ENCODE data around the gene MFSD12. TPM values are rescaled to one million over a fixed set of nuclear protein-coding genes. Genes with fewer than 3 reads are reported as not detected.

Gene MFSD12
- total and polyA plus RNA-seq, 4 donors, result 25.5 to 78.4 (median 62.2) TPM

DNA sequence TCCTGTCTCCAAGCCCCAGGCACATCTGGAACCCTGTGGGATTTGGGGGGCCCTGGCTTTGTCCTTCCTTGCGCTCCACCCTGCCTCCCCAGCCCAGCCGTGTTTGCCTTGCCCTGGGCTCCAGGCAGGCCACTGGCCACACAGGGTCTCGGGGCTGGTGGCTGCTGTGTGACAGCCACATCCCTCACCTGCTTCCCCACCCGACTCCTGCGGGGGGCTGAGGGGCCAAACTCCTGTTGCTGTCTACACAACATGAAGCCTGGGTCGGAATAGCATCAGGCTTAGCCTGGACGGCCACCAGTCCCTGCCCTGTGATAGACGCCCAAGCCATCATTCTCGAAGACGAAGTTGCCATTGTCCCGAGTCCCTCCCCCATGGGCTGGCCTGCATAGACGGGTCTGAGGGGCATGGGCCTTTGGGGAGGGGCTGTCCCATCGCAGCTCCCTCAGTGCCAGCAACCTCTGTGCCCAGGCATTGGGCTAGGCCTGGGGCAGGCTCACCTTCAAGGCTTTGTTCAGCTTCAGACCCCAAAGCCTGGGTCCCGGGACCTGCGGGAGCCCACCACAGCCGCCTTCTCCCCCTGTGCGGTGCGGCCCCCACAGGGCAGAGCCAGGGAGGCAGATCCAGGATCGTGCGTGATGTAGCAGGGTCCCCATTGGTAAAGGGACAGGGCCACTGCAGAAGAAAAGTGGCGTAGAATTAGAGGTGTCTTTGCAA lies 33.9 kb downstream of the MFSD12 start:
- ATAC-seq (ENCODE audit: insufficient read depth, low FRiP score), result no peak
- H3K36me3 ChIP-seq (ENCODE audit: control insufficient read depth in 4 of 4, insufficient read depth in 4 of 4, low read length in 4 of 4), result peaks cover 3 to 59% (median 24%) of the 10 kb centered on the region in 4 donors
- 92 to 94% methylated on average over 21 of the region's 21 CpGs for WGBS, 2 donors

DNA sequence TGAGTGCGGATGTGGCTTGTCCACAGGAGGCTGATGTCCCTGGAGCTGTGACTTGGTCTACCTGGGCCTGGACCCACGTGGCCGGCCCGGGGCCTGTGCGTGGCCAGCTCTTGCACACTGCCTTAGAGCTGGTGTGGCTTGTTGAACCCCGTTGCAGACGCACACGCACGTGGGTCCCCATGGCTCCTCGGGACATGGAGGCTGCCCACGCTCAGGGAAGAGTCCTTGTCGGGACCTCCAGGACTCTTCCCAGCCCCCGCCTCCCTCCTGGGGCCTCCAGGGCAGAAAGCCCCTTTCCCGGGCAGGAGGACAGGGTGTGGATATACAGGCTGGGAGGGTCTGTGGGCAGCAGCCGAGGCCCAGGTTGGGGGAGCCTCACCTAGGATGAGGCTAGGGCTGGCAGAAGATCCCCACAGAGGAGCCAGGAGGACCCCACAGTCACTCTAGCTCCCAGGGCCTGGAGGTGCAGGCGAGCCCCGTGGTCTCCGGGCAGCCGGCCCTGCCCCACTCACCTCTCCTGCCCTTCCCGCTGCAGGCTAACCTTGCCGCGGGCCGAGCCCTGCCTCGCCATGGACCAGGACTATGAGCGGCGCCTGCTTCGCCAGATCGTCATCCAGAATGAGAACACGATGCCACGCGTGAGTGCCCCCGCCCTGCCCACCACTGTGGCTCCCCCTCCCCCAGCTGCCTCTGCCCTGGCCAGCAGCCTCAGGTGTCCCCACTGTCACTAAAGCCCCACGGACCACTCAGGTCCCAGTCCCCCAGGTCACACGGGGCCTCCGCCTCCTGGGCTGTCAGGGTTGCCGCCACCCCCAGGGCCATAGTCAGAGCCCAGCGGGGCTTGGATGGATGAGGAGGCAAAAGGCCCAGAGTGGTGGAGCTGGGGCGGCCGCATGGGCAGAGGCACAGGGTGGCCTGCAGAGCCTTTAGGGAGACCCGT lies 34.7 kb downstream of the MFSD12 start:
- H3K27ac ChIP-seq (ENCODE audit: low read depth in 1 of 2, low read length in 1 of 2), result no peak overlapping the region
- H3K4me3 ChIP-seq, result no peak overlapping the region
- peaks cover 0 to 2% (median 0%) of the 10 kb centered on the region in 5 donors for H3K4me1 ChIP-seq (ENCODE audit: control insufficient read depth in 5 of 5, insufficient read depth in 5 of 5, low read length in 5 of 5)
- DNase-seq (no peak), ATAC-seq (ENCODE audit: insufficient read depth, low FRiP score) (no peak)
- no peak overlapping the region for H3K9ac ChIP-seq (ENCODE audit: insufficient read depth in 1 of 2, low read length in 2 of 2)
- H3K27me3 ChIP-seq (ENCODE audit: control insufficient read depth in 3 of 3, insufficient read depth in 3 of 3, low read length in 2 of 3), result no peaks in the 10 kb centered on the region
- TF ChIP-seq, protein P1, sequence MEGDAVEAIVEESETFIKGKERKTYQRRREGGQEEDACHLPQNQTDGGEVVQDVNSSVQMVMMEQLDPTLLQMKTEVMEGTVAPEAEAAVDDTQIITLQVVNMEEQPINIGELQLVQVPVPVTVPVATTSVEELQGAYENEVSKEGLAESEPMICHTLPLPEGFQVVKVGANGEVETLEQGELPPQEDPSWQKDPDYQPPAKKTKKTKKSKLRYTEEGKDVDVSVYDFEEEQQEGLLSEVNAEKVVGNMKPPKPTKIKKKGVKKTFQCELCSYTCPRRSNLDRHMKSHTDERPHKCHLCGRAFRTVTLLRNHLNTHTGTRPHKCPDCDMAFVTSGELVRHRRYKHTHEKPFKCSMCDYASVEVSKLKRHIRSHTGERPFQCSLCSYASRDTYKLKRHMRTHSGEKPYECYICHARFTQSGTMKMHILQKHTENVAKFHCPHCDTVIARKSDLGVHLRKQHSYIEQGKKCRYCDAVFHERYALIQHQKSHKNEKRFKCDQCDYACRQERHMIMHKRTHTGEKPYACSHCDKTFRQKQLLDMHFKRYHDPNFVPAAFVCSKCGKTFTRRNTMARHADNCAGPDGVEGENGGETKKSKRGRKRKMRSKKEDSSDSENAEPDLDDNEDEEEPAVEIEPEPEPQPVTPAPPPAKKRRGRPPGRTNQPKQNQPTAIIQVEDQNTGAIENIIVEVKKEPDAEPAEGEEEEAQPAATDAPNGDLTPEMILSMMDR (IDR thresholded peaks at IDR 0.05; ENCODE audit: control extremely low read depth, extremely low read depth), result no peak
- peaks cover 1 to 52% (median 22%) of the 10 kb centered on the region in 4 donors for H3K36me3 ChIP-seq (ENCODE audit: control insufficient read depth in 4 of 4, insufficient read depth in 4 of 4, low read length in 4 of 4)
- WGBS, 2 donors, result 94 to 96% methylated on average over 39 to 40 of the region's 40 CpGs
- H3K9me3 ChIP-seq (ENCODE audit: control insufficient read depth in 4 of 4, insufficient read depth in 3 of 4, low read length in 3 of 4), result peaks cover 0 to 1% (median 0%) of the 10 kb centered on the region in 4 donors

More for the DNA sequence above, 33.9 kb downstream of the MFSD12 start:
- Histone ChIP-seq H3K4me3 (no peak overlapping the region), H3K27ac (ENCODE audit: low read depth in 1 of 2, low read length in 1 of 2) (no peak overlapping the region), H3K9me3 (ENCODE audit: control insufficient read depth in 4 of 4, insufficient read depth in 3 of 4, low read length in 3 of 4) (peaks cover 0 to 1% (median 0%) of the 10 kb centered on the region in 4 donors), H3K4me1 (ENCODE audit: control insufficient read depth in 5 of 5, insufficient read depth in 5 of 5, low read length in 5 of 5) (peaks cover 0 to 2% (median 0%) of the 10 kb centered on the region in 5 donors), H3K27me3 (ENCODE audit: control insufficient read depth in 3 of 3, insufficient read depth in 3 of 3, low read length in 2 of 3) (no peaks in the 10 kb centered on the region), H3K9ac (ENCODE audit: insufficient read depth in 1 of 2, low read length in 2 of 2) (no peak overlapping the region)
- no peak for DNase-seq
- TF ChIP-seq, protein P1 (IDR thresholded peaks at IDR 0.05; ENCODE audit: control extremely low read depth, extremely low read depth), result no peak

DNA sequence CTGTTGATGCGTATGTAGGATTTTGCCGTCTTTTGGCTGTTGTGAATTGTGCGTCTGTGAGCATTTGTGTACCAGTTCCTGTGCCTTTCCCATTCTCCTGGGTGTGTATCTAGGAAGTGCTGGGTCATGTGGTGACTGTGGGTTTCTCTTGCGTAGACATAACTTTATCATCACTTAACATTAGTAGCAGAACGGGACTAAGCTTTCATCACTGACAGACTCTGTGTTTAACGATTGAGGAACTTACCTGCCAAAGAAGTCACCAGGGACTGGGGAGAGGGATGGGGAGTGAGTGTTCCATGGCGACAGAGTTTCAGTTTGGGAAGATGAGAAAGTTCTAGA lies 36.3 kb downstream of the MFSD12 start:
- DNase-seq (no peak), ATAC-seq (ENCODE audit: insufficient read depth, low FRiP score) (no peak)
- Histone ChIP-seq H3K27ac (ENCODE audit: low read depth in 1 of 2, low read length in 1 of 2) (no peak overlapping the region), H3K9me3 (ENCODE audit: control insufficient read depth in 4 of 4, insufficient read depth in 3 of 4, low read length in 3 of 4) (peaks cover 0 to 1% (median 0%) of the 10 kb centered on the region in 4 donors), H3K36me3 (ENCODE audit: control insufficient read depth in 4 of 4, insufficient read depth in 4 of 4, low read length in 4 of 4) (peaks cover 0 to 35% (median 16%) of the 10 kb centered on the region in 4 donors), H3K9ac (ENCODE audit: insufficient read depth in 1 of 2, low read length in 2 of 2) (no peak overlapping the region), H3K27me3 (ENCODE audit: control insufficient read depth in 3 of 3, insufficient read depth in 3 of 3, low read length in 2 of 3) (no peaks in the 10 kb centered on the region), H3K4me1 (ENCODE audit: control insufficient read depth in 5 of 5, insufficient read depth in 5 of 5, low read length in 5 of 5) (peaks cover 0 to 7% (median 2%) of the 10 kb centered on the region in 5 donors), H3K4me3 (no peak overlapping the region)
- TF ChIP-seq, protein P1 (IDR thresholded peaks at IDR 0.05; ENCODE audit: control extremely low read depth, extremely low read depth), result no peak
- 68 to 77% methylated on average over 7 of the region's 7 CpGs for WGBS, 2 donors

Measured in lung (tissue), 12 donors.